SK-N-DZ (cell line): ENCODE results near the gene TTC17.
"Not testable (repeated sequence)": the region's sequence is repeated elsewhere in the genome, so short reads cannot be mapped to it uniquely, and the experiment has no call there.

ENCODE experiments used
- DNase-seq: peaks from one replicate; pipeline ENCODE4 v3.0.0-alpha.2; 2015; ENCODE audit warnings: low spot score

TTC17 gene

DNA sequence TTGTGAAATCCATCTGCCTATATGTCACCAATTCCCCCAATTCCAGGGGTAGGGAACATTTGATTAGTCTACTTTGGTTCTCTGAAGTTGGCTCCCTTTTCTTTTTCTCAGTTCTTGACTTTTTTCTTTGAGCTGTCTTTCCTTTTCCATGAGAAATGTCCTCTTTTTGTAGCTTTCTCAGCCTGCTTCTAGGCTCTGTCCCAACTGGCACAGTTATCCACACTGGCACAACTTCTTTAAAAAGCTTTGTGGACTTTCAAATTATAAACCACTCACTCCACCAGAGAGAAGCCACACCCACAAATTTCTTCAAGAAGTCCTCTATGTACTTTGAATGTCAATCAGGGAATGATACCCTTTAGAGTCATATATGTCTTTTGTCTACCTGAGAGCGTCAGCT, 100.5 kb downstream of the TTC17 start:
- DNase-seq, result no peak

DNA sequence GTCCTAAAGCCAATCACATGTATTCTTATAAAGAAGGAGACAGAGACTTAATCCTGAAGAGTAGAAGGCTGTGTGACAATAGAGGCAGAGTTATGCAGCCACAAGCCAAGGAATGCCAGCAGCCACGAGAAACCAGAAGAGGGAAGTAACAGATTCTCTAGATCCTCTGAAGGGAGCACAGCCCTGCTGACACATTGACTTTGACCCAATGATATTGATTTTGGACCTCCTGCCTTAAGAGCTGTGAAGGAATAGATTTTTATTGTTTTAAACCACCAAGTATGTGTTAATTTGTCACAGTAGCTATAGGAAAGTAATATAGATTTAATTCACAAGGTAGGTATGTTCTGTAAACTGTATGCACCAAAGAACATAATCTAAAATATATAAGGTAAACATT, 103.6 kb downstream of the TTC17 start:
- DNase-seq, result no peak

DNA sequence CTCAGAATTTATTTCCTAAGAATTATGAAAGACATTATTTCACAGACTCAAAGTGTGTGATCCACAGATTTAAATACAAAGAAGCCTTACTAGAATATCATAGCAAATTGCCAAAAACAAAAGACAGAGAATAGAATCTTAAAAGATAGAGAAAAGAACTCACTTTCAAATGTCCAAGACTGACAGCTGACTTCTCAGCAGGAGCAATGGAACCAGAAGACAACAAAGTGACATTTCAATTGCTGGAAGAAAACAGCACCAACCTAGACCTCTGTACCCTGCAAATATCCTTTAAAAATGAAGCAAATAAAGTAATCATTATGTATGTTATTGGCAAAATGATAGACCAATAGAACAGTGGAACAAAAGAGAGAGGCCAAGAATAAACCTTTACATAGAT, 109.2 kb downstream of the TTC17 start:
- DNase-seq, result no peak

DNA sequence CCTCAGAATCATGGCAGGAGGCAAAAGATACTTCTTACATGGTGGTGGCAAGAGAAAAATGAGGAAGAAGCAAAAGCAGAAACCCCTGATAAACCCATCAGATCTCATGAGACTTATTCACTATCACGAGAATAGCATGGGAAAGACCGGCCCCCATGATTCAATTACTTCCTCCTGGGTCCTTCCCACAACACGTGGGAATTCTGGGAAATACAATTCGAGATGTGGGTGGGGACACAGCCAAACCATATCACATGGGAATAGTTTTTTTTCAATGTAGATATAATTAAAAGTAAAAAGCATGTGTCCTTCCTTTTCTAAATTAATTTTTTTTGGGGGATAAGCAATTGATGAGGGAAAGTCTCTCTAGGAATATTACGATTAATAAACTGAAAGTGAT, 118.8 kb downstream of the TTC17 start:
- not testable (repeated sequence) for DNase-seq

DNA sequence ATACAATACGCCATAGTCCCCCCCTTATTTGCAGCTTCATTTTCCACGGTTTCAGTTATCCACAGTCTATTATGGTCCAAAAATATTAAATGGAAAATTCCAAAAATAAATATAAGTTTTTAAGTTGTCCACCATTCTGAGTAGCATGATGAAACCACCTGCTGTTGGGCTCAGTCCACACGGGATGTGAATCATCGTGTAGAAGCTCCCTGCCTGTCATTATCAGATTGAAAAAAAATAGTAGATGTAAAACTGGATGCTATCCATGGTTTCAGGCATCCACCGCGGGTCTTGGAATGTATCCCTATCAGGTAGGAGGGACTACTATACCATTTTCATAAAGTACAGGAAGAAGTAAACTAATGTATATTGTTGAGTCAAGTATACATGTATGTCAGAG, 127.4 kb downstream of the TTC17 start:
- DNase-seq, result no peak

DNA sequence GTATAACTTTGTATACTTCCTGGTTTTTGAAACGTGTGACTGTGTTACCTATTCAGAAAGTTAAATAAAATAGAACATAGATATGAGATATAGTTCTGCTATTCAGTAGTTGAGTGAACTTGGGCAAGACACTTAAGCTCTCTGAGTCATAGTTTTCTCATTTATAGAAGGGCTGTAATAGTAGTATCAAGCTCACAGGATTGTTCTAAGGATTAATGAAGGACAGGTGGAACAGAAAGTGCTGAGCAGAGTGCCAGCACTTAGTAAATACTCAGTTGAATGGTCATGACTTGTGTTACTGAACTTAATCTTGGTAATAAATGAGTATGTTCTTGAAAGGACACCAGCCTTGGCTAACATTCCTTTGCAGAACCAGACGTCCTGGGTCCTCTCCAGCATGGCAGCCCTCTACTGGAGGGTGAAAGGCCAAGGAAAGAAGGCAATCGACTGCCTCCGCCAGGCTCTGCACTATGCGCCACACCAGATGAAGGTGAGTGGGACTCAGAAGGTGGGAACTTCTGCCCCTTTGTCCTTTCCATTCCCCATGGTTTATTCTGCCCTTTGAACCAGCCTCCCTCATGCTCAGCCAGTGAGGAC, 131.2 kb downstream of the TTC17 start:
- no peak for DNase-seq

DNA sequence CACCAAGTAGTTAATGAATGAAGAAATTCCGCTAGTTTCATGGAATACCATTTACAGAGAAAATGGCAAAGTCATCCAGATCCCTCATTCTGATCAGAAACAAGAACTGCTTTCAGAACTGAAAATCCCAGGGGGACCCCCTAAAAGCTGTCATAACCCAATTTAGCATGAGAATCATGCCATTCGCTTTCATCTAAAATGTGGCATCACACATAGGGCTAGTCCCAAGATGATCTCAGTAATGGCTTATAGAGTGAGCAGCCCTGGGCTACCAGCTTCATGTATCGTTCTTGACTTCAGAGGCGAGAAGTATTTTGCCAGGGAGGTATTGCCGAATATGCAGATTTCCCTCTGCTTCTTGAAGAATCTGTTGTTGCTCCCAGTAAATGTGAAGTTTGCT, 134.0 kb downstream of the TTC17 start:
- no peak for DNase-seq

DNA sequence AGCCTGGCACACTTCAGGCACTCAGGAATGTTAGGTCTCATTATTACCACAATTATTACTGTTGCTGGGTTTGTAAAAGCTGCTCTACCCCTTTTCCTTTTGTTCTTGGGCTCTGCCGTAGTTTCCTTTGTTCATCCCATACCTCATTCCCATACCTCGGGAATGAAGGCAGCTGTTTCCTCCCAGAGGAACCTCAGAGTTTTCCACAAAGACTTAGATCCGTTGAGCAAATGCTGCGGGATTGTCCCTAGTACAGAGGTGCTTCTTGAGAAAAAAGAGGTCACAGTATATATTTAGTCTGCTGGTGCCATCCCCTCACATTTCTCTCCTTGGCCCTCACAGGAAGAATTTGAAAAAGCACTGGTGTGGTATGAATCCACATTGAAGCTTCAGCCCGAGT, 134.7 kb downstream of the TTC17 start:
- no peak for DNase-seq

DNA sequence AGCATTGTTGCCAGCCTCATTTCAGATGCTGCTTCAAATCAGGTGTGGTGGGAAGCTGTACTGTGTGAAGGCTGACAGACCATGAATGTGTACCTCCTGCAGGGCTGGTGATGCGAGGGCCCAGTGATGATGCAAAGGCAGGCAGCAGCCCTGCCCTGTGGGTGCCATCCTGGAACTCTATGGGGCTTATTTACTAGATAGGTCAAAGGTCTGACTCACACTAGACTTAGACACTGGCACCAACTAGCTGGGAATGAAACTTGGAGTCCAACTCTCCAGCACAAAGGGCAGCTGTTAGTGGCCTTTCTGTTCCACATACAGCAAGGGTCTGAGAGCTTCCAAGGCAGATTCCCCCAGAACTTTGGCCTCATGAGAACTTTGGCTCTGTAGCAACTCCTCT, 138.4 kb downstream of the TTC17 start:
- DNase-seq, result no peak

DNA sequence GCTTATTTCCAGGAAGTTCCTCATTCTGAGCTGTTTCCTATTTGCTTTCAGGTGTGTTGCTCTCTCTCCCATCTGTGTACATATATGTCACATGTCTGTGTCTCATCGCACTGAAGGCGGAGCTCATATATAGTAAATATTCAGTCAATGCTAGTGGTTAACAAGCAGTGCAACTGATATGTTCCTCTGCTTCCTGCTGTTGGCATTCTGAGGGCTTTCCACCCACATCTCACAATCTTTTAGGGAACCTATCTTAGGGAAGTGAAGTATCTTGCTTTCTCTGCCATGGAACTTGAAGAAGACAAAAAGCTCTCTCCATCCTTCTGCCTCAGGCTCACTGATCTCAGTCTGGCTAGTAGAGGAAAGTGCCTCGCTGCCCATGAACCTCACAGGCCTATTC, 139.8 kb downstream of the TTC17 start:
- no peak for DNase-seq

DNA sequence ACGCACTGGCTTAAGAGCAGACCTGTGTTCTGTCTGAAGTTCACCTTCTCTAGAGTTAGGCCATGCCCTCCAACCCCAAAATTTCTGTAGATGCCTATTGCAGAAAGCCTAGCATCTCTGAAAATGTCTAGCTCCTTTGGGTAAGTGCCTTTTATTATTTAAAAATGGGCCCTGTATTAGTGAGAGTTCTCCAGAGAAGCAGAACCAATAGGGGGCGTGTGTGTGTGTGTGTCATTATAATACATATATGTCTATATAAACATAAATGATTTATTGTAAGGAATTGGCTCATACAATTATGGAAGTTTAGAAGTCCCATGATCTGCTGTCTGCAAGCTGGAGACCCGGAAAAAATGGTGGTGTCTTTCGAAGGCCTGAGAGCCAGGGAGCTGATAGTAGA, 144.7 kb downstream of the TTC17 start:
- no peak for DNase-seq

DNA sequence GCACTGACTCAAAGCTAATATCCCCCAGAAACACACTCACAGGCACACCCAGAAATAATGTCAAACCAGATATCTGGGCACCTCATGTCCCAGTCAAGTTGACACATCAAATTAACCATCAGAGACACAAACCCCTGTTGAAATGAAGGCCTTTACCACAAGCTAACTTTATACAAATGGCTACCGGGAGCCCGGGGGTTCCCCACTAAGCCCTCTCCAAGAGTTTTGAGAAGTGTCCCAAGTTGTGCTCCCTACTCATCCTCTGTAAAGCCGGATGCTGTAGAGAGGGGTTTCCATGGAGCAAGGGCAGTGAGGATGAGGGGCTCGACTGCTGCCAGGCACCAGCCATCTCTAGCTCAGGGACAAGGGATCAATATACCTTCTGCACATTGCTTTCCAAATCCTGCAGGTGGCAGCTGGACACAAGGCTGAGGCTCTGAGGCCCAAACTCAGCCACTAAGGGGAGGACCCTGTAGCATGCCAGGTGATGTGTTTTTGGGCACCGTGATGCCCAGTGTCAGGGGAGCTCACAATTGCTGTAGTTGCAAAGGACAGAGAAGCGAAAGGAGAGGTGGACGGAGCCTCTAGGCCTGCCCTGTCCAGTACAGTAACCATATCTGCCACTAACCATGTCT, 145.7 kb downstream of the TTC17 start:
- DNase-seq, result peak; percentile 67

DNA sequence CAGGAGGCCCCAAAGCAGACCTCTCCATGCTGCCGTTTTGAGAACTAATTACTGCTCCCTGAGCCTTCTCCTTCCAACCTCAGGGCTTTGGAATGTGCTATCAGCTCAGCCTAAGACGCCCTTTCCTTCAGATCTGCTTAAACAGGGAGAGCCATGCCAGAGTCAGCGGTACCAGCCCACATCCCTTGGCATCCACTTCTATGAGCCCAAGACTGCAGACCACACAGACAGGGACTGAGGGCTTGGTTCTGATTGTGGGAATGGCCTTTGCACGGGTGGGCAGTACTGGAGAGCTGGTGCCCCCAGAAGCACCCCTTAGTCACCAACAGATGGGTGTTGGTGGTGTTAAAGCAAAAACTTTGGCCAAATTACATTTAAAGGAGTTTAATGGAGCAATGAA, 146.5 kb downstream of the TTC17 start:
- DNase-seq, result no peak

DNA sequence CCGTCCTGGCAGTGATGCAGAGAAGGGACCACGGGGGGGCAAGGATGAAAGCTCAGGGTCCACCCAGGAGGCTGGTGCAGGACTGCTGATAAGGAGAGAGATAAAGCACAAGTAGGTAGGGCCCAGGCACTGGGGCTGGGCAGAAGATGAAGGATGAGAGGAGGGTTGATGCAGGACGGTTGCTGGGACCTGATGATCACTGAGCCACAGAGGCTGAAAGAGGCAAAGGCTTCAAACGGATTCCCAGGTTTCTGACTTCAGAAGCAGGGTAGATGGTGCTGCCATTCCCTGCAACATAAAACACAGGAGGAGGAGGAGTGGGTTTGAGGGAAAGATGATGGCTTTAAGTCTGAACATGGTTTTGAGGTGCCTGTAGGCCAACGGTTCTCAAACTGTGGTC, 148.5 kb downstream of the TTC17 start:
- peak; percentile 38 for DNase-seq

DNA sequence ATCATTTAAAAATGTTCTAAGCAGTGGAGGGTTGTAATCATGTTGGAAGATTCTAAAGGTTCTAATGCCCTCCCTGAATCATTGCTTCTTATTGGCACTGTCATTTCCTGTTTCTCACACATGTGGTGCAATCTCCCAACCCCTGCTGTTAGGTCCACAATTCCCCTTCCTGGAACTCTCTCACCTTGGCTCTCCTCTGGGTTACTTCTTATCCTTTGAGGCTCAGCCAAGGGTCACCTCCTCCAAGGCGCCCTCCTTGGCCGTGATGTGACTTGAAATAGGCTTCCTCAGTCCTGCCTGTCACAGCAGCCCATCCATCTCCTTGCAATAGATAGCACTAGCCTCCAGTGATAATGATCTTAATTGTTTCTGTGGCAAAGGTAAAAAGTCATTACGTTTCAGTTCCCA, 149.8 kb downstream of the TTC17 start:
- peak; percentile 62 for DNase-seq

DNA sequence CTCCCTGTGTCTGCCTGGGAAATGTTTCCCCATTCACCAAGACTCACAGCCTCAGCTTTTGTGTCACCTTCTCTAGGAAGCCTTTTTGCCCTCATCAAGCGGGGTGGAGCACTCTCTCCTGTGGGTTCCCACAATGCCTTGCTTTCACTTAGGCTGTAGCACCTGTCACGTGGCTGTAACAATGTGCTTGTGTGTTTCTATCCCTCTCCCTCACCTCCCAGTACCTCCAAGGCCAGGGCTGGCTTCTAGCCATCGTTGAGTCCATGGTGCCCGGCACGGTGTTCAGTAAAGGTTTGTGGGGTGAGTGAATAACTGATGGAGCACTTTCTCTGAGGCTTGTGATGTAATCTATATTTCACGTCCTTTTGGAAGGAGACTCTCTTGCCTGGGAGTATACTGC, 153.2 kb downstream of the TTC17 start:
- no peak for DNase-seq

DNA sequence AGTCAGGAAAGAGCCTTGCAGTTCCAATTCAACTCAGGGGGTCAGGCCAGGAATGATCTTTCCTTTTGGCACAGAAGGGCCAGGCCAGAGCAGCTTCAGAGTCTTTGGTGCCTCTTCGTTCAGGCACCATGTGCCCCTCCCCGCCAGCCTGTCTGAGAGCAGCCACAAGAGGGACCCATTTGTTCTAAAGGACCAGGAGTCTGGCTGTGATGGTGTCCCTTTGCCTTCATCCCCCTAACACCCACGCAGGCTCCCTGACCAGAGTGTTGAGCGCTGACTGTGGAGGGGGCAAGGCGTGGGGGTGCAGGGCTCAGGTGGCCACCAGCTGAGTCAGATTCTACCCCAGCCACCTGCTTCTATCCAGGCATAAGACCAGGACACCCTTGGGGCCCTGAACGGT, 156.4 kb downstream of the TTC17 start:
- peak; percentile 62 for DNase-seq

DNA sequence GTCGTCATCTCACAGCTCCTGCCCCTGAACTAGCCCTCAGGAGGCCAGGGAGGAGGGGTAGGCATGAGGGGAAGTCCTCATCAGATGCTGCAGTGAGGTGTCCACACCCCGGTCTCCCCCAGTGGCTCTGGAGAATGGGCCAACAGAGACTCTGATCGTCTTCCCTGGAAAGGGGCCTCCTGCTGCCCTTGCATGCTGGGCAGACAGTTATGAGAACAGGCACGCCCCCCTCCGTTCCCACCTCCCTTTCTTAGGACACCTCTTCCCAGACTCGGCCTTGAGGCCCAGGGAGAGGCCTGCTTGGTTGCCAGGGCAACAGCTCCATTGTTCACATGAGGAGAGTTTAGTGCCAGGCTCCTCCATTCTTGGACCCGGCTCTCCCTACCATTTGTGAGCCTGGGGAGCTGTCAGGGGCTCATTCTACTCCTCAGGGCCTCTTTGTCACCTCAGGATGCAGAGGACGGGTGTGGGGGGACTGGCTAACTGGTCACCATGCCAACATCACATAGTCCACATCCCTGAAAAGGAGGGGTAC, 157.7 kb downstream of the TTC17 start:
- DNase-seq, result peak; percentile 43

DNA sequence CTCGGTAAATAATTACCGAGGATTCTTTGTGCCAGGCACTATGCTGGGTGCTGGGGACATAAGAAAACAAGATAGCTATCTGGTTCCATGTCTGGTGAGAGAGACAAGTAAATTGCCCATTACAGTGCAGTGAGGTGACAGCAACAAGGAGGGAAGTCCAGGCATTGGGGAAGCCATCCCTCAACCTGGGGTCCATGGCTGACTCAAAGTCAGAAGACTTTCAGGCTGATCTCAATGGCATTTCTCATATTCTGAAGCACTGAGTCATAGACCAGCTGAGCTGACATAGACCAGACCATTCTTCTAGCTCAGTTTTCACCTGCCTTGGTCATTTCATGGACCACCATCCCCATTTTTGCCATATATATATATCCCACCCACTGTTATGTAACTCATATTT, 158.8 kb downstream of the TTC17 start:
- DNase-seq, result no peak

DNA sequence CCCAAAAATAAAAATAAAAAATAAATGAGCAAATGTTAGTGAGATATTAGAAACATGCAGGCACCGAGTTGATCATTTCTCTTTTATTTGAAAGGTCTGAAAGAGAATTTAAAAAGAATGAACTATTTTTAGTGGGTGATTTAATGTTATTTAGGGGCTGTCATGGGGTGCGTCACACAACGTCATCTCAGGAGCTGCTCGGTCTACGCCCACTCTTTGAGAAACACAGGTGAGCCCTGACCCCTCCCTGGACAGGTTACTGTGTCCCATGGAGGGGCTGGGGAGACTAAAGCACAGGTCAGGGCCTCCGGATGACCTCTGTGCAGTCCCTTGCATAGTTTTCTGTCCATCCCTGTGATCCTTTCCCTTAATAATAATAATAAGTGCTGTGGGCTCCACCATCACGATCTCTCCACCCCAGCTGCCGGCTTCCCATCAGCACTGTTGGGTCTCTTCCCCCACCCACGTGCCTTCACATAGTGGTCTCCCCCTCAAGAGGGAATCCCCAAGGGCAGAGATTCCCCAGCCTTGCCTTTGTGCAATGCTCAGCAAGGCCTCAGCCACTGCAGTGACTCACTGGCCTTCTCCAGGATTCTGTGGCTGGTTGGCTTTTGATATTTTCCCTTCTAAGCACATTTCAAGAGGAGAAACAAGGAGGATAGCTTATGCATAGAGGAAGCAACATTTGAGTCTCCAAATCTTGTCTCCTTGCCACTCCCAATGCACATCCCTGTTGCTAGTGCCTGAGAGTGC, 159.9 kb downstream of the TTC17 start:
- no peak for DNase-seq

DNA sequence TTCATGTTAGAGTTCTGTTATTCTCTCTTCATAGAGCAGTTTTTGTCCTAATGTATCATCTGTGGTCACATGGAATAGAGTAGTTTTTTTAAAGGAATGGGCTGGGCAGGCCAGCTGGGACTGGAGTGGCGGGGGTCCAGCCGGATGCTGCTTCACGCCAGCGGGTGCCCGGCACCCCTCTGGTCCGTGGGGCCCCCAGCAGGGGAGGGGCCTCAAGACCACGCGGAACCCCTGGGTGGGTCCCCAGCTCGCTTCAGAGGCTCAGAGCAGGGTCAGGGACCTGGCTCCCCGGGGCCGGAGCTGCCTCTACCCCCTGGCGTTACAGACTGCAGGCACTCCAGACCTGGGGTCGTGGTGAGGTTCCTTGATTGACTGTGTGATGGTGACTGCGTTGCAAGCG, 162.8 kb downstream of the TTC17 start:
- DNase-seq, result no peak

DNA sequence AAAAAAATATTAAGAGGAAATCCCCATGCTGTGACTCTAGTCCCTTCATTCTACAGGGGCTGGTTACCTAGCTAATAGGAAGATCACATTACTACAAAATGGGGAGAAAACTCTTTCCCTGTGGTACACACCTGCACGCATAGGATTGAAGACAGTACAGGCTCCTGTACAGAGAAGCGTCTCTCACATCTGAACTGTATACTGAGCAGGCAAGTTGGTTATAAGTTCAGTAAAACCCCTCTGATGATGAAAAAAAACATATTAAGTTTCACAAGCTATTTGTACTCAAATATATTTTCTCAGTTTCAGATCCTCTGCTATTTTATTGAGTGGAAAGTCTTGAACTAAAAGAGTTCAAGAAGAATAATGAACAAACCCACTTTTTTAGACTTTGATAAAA, 164.9 kb downstream of the TTC17 start:
- no peak for DNase-seq

DNA sequence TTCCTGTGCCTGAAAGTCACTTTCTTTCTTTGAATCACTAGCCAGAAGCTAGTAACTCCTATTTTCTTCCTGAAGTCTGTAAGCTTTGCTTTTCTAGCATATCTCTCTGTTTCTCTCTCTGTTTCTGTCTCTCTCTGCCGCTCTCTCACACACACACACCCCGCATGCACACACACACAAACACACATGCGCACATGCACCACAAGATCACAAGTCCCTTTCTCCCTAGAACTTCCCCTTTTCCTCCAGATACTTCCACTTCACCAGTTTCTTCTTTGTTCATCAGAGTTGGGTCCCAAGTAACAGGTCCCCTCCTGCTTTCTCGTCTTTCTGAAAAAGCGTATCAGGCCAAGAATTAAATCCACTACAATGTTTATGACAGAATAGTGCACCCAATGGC, 173.3 kb downstream of the TTC17 start:
- DNase-seq, result no peak
